GM23338 (cell line): ENCODE results near the gene FAM81B. TPM values are rescaled to one million over a fixed set of nuclear protein-coding genes. Genes with fewer than 3 reads are reported as not detected.

ENCODE experiments used
- ATAC-seq: fragments of 200-7000 bp; cut with Tn5 transposase; 3 replicates; pipeline ENCODE4 v1.9.1; 2020
- DNase-seq: peaks from one replicate; pipeline ENCODE4 v3.0.0-alpha.2; 2015; ENCODE audit warnings: low spot score
- H2AFZ ChIP-seq: fragments of 200-600 bp; sonication (generic); 2 replicates; pipeline ENCODE4 v1.8.0; 2016; ENCODE audit warnings: antibody characterized with exemption, mild to moderate bottlenecking, moderate library complexity
- H3F3A ChIP-seq: fragments of 200-600 bp; sonication (generic); replicated peaks from 2 replicates; pipeline ENCODE4 v1.8.0; 2017; ENCODE audit warnings: antibody characterized with exemption, mixed run types, low read depth
- H3K27ac ChIP-seq: fragments of 200-600 bp; sonication (generic); 2 replicates; pipeline ENCODE4 v1.6.1; 2016; ENCODE audit warnings: low read depth
- H3K27me3 ChIP-seq: fragments of 200-600 bp; sonication (generic); 2 replicates; pipeline ENCODE4 v1.8.0; 2016; ENCODE audit warnings: mild to moderate bottlenecking, mixed run types, moderate library complexity; ENCODE audit not compliant: insufficient read depth
- H3K36me3 ChIP-seq: fragments of 200-600 bp; sonication (generic); 2 replicates; pipeline ENCODE4 v1.8.0; 2016; ENCODE audit warnings: mild to moderate bottlenecking; ENCODE audit not compliant: insufficient read depth
- H3K4me1 ChIP-seq: fragments of 200-600 bp; sonication (generic); 2 replicates; pipeline ENCODE4 v1.8.0; 2016; ENCODE audit warnings: mild to moderate bottlenecking, moderate library complexity; ENCODE audit not compliant: insufficient read depth
- H3K4me2 ChIP-seq: fragments of 200-600 bp; sonication (generic); 2 replicates; pipeline ENCODE4 v1.7.1; 2017; ENCODE audit warnings: mixed run types
- H3K4me3 ChIP-seq: fragments of 200-600 bp; sonication (generic); 2 replicates; pipeline ENCODE4 v1.6.1; 2016; ENCODE audit warnings: mixed run types
- H3K79me2 ChIP-seq: fragments of 200-600 bp; sonication (generic); replicated peaks from 2 replicates; pipeline ENCODE4 v1.8.0; 2017; ENCODE audit warnings: mild to moderate bottlenecking; ENCODE audit not compliant: insufficient read depth
- H3K9me2 ChIP-seq: fragments of 200-600 bp; sonication (generic); 2 replicates; pipeline ENCODE4 v1.8.0; 2017; ENCODE audit not compliant: insufficient read depth
- H4K20me1 ChIP-seq: fragments of 200-600 bp; sonication (generic); replicated peaks from 2 replicates; pipeline ENCODE4 v1.8.0; 2017; ENCODE audit warnings: mild to moderate bottlenecking; ENCODE audit not compliant: insufficient read depth
- H3K27ac Mint-ChIP-seq: 2 replicates; pipeline ENCODE4 v1.8.0; 2020; ENCODE audit warnings: inconsistent platforms, mild to moderate bottlenecking, moderate library complexity, mixed read lengths
- H3K27me3 Mint-ChIP-seq: 3 replicates; pipeline ENCODE4 v1.8.0; 2022; ENCODE audit warnings: low read depth, mild to moderate bottlenecking, moderate library complexity, mixed read lengths, inconsistent platforms; ENCODE audit not compliant: insufficient read depth, poor library complexity
- H3K36me3 Mint-ChIP-seq: 3 replicates; pipeline ENCODE4 v1.8.0; 2021; ENCODE audit warnings: low read depth, mild to moderate bottlenecking, inconsistent platforms, moderate library complexity, mixed read lengths
- H3K4me1 Mint-ChIP-seq: 3 replicates; pipeline ENCODE4 v1.8.0; 2020; ENCODE audit warnings: mild to moderate bottlenecking, inconsistent platforms, mixed read lengths
- H3K4me3 Mint-ChIP-seq: 3 replicates; pipeline ENCODE4 v1.8.0; 2021; ENCODE audit warnings: moderate library complexity, mild to moderate bottlenecking, inconsistent platforms, mixed read lengths
- H3K9me3 Mint-ChIP-seq: 3 replicates; pipeline ENCODE4 v1.8.0; 2020; ENCODE audit warnings: moderate library complexity, mild to moderate bottlenecking, inconsistent platforms, mixed read lengths
- CREB1 ChIP-seq: fragments of 250-450 bp; sonication (Bioruptor Pico); IDR thresholded peaks from 2 replicates; pipeline ENCODE4 v1.5.0; 2020; ENCODE audit warnings: low read depth, mild to moderate bottlenecking, moderate library complexity
- CTCF ChIP-seq, 2 experiments: fragments of 200-600 bp in 1 of 2; sonication (generic) in 1 of 2; conservative IDR thresholded peaks; 2 replicates each; pipeline versions ENCODE4 v1.5.1 to v1.6.1; 2016 to 2017; ENCODE audit warnings: antibody characterized with exemption in 2 of 2, low read depth in 2 of 2, mild to moderate bottlenecking in 2 of 2, moderate library complexity in 1 of 2
- ETS1 ChIP-seq: IDR thresholded peaks from 2 replicates; pipeline ENCODE4 v1.6.1; 2016; ENCODE audit warnings: antibody characterized with exemption
- EZH2 ChIP-seq: fragments of 200-600 bp; sonication (generic); IDR thresholded peaks from one replicate; pipeline ENCODE4 v1.8.0; 2017; ENCODE audit warnings: antibody characterized with exemption, mild to moderate bottlenecking, low read depth; ENCODE audit not compliant: unreplicated experiment
- EZH2phosphoT487 ChIP-seq: fragments of 200-600 bp; sonication (generic); IDR thresholded peaks from one replicate; pipeline ENCODE4 v1.8.1; 2018; ENCODE audit warnings: antibody characterized with exemption; ENCODE audit not compliant: unreplicated experiment
- JUNB ChIP-seq: IDR thresholded peaks from one replicate; pipeline ENCODE4 v1.6.1; 2016; ENCODE audit warnings: antibody characterized with exemption; ENCODE audit not compliant: unreplicated experiment
- NANOG ChIP-seq: IDR thresholded peaks from 2 replicates; pipeline ENCODE4 v1.6.1; 2016; ENCODE audit warnings: antibody characterized with exemption, borderline replicate concordance
- POLR2AphosphoS5 ChIP-seq: IDR thresholded peaks from 2 replicates; pipeline ENCODE4 v1.6.1; 2016; ENCODE audit warnings: antibody characterized with exemption, low read depth
- REST ChIP-seq: IDR thresholded peaks from one replicate; pipeline ENCODE4 v1.6.1; 2018; ENCODE audit warnings: antibody characterized with exemption; ENCODE audit not compliant: unreplicated experiment
- STAT1 ChIP-seq: IDR thresholded peaks from one replicate; pipeline ENCODE4 v1.6.1; 2016; ENCODE audit warnings: antibody characterized with exemption; ENCODE audit not compliant: unreplicated experiment
- ZNF114 ChIP-seq: fragments of 250-450 bp; sonication (Bioruptor Pico); IDR thresholded peaks from 2 replicates; pipeline ENCODE4 v1.5.0; 2020; ENCODE audit warnings: mild to moderate bottlenecking, moderate library complexity
- ZNF331 ChIP-seq: fragments of 250-450 bp; sonication (Bioruptor Pico); IDR thresholded peaks from 2 replicates; pipeline ENCODE4 v1.5.0; 2020; ENCODE audit warnings: low read depth, mild to moderate bottlenecking, moderate library complexity
- ZNF462 ChIP-seq: fragments of 250-450 bp; sonication (Bioruptor Pico); IDR thresholded peaks from 2 replicates; pipeline ENCODE4 v1.5.0; 2020; ENCODE audit warnings: mild to moderate bottlenecking, moderate library complexity
- polyA plus RNA-seq: library from polyadenylated mRNA; unstranded; fragments of >200 nt; fragmentation: Nextera tagmentation; extraction: Ambion mirVana; gene quantifications from 2 replicates; pipeline ENCODE4 v1.2.1, GENCODE V29; 2016
- total RNA-seq: library from RNA; depleted of rRNA; stranded (reverse); fragments of >200 nt; shearing (Covaris generic); gene quantifications from 2 replicates; pipeline ENCODE4 v1.2.3, GENCODE V29; 2014

FAM81B gene
- total and polyA plus RNA-seq, 2 experiments from 2014 or later: 0.40 TPM; not detected in 1

- H3K4me2 ChIP-seq: no peak overlapping the region
- no peaks in the 10 kb centered on the region for H3K79me2 ChIP-seq
- H3K4me1 ChIP-seq: no peaks in the 10 kb centered on the region
- H3F3A ChIP-seq: no peaks in the 10 kb centered on the region
- H3K9me2 ChIP-seq: no peaks in the 10 kb centered on the region
- Mint-ChIP-seq H3K4me3 (no peak overlapping the region), H3K36me3 (peaks cover 54% of the 10 kb centered on the region), H3K27ac (no peak overlapping the region), H3K4me1 (peaks cover 10% of the 10 kb centered on the region), H3K27me3 (peaks cover 3% of the 10 kb centered on the region), H3K9me3 (no peaks in the 10 kb centered on the region; the same call in 2 of the 3 replicates)
- H3K27ac ChIP-seq: no peak overlapping the region
- no peak for DNase-seq
- no peak for ATAC-seq
- TF ChIP-seq EZH2phosphoT487 (no peak), ZNF331 (CRISPR knock-in tag) (no peak), CTCF (conservative IDR thresholded peaks at IDR 0.05; ENCODE audit: low read depth in 2 of 2) (no peak), ZNF462 (CRISPR knock-in tag) (no peak), STAT1 (no peak), ETS1 (no peak), CREB1 (CRISPR knock-in tag) (no peak), REST (no peak), NANOG (no peak), JUNB (no peak), POLR2AphosphoS5 (no peak), EZH2 (no peak), ZNF114 (CRISPR knock-in tag) (no peak)
- no peak overlapping the region for H3K4me3 ChIP-seq
- H4K20me1 ChIP-seq: no peaks in the 10 kb centered on the region; the same call in 1 of the 2 replicates
- no peaks in the 10 kb centered on the region for H3K27me3 ChIP-seq
- peaks cover 30% of the 10 kb centered on the region for H3K36me3 ChIP-seq
- H2AFZ ChIP-seq: no peak overlapping the region
Observed at GRCh38 chr5:95487880-95488279, 96.7 kb downstream of the FAM81B start.
